ENCODE data around the gene NRIP1. TPM values are rescaled to one million over a fixed set of nuclear protein-coding genes. Genes with fewer than 3 reads are reported as not detected.

NRIP1 gene
- total RNA-seq, 2 experiments from 2014 or later, result 22.7 to 27.3 TPM

- no peaks in the 10 kb centered on the region for H3K36me3 Mint-ChIP-seq
- DNase-seq (no peak), ATAC-seq (ENCODE audit: low read depth) (no peak)
- H3K27me3 Mint-ChIP-seq, result no peaks in the 10 kb centered on the region
- peak overlapping the region; percentile 87 for H3K4me3 Mint-ChIP-seq
- H3K9me3 Mint-ChIP-seq, result no peaks in the 10 kb centered on the region
- POLR2A ChIA-PET, result no interaction called here
- peaks cover 53% of the 10 kb centered on the region for H3K4me1 Mint-ChIP-seq
- H3K27ac Mint-ChIP-seq, result no peak overlapping the region
Observed at GRCh38 chr21:15061747-15062605, 2.8 kb downstream of the NRIP1 start.

- Mint-ChIP-seq H3K27me3 (no peaks in the 10 kb centered on the region), H3K4me1 (peaks cover 58% of the 10 kb centered on the region), H3K27ac (peak overlapping the region; percentile 44), H3K36me3 (no peaks in the 10 kb centered on the region), H3K9me3 (no peaks in the 10 kb centered on the region), H3K4me3 (peak overlapping the region; percentile 55)
- DNase-seq (no peak), ATAC-seq (ENCODE audit: low read depth) (no peak)
- POLR2A ChIA-PET, result no interaction called here
Observed at GRCh38 chr21:15061279-15061678, 3.5 kb downstream of the NRIP1 start.

- POLR2A ChIA-PET, result no interaction called here
- no peaks in the 10 kb centered on the region for H3K36me3 Mint-ChIP-seq
- H3K9me3 Mint-ChIP-seq, result no peaks in the 10 kb centered on the region
- peak overlapping the region; percentile 55 for H3K4me3 Mint-ChIP-seq
- H3K27ac Mint-ChIP-seq, result peak overlapping the region; percentile 0
- DNase-seq, result no peak
- peaks cover 57% of the 10 kb centered on the region for H3K4me1 Mint-ChIP-seq
- ATAC-seq (ENCODE audit: low read depth), result no peak
- no peaks in the 10 kb centered on the region for H3K27me3 Mint-ChIP-seq
Observed at GRCh38 chr21:15060543-15061175, 4.1 kb downstream of the NRIP1 start.

- Mint-ChIP-seq H3K27ac (no peak overlapping the region), H3K9me3 (no peaks in the 10 kb centered on the region), H3K4me1 (peaks cover 63% of the 10 kb centered on the region), H3K4me3 (no peak overlapping the region), H3K27me3 (no peaks in the 10 kb centered on the region), H3K36me3 (no peaks in the 10 kb centered on the region)
- POLR2A ChIA-PET, result no interaction called here
- no peak for ATAC-seq (ENCODE audit: low read depth)
- DNase-seq, result no peak
Observed at GRCh38 chr21:15059397-15059796, 5.4 kb downstream of the NRIP1 start.

GRCh38 chr21:15058854-15059263 is 5.9 kb downstream of the NRIP1 start:
- H3K9me3 Mint-ChIP-seq, result no peaks in the 10 kb centered on the region
- peaks cover 68% of the 10 kb centered on the region for H3K4me1 Mint-ChIP-seq
- POLR2A ChIA-PET, result no interaction called here
- no peaks in the 10 kb centered on the region for H3K36me3 Mint-ChIP-seq
- no peak for DNase-seq
- H3K4me3 Mint-ChIP-seq, result peak overlapping the region; percentile 80
- no peaks in the 10 kb centered on the region for H3K27me3 Mint-ChIP-seq
- H3K27ac Mint-ChIP-seq, result peak overlapping the region; percentile 76
- peak; percentile 50 for ATAC-seq (ENCODE audit: low read depth)

GRCh38 chr21:15057285-15057684 is 7.5 kb downstream of the NRIP1 start:
- POLR2A ChIA-PET, result interaction anchor here (8.0 kb wide), 1 partner anchor 8 kb away, joined by 50 read pairs; the partner anchor contains the start of gene NRIP1
- Mint-ChIP-seq H3K36me3 (no peaks in the 10 kb centered on the region), H3K4me3 (peak overlapping the region; percentile 71), H3K9me3 (no peaks in the 10 kb centered on the region), H3K27ac (peak overlapping the region; percentile 48), H3K4me1 (peaks cover 65% of the 10 kb centered on the region), H3K27me3 (no peaks in the 10 kb centered on the region)
- ATAC-seq (ENCODE audit: low read depth), result peak; percentile 25
- no peak for DNase-seq

- Mint-ChIP-seq H3K9me3 (no peaks in the 10 kb centered on the region), H3K36me3 (no peaks in the 10 kb centered on the region), H3K27ac (no peak overlapping the region), H3K4me3 (no peak overlapping the region), H3K27me3 (no peaks in the 10 kb centered on the region), H3K4me1 (peaks cover 68% of the 10 kb centered on the region)
- POLR2A ChIA-PET, result interaction anchor here (8.0 kb wide), 1 partner anchor 11 kb away, joined by 50 read pairs; the partner anchor contains the start of gene NRIP1
- DNase-seq (no peak), ATAC-seq (ENCODE audit: low read depth) (no peak)
Observed at GRCh38 chr21:15054606-15055239, 10.1 kb downstream of the NRIP1 start.

GRCh38 chr21:15054089-15054488 is 10.7 kb downstream of the NRIP1 start:
- Mint-ChIP-seq H3K36me3 (no peaks in the 10 kb centered on the region), H3K4me1 (peaks cover 65% of the 10 kb centered on the region), H3K27me3 (no peaks in the 10 kb centered on the region), H3K4me3 (no peak overlapping the region), H3K27ac (no peak overlapping the region), H3K9me3 (no peaks in the 10 kb centered on the region)
- POLR2A ChIA-PET, result interaction anchor here (8.0 kb wide), 1 partner anchor 11 kb away, joined by 50 read pairs; the partner anchor contains the start of gene NRIP1
- DNase-seq (no peak), ATAC-seq (ENCODE audit: low read depth) (no peak)

- Mint-ChIP-seq H3K27me3 (no peaks in the 10 kb centered on the region), H3K4me3 (no peak overlapping the region), H3K27ac (no peak overlapping the region), H3K36me3 (no peaks in the 10 kb centered on the region), H3K4me1 (peaks cover 59% of the 10 kb centered on the region), H3K9me3 (no peaks in the 10 kb centered on the region)
- ATAC-seq (ENCODE audit: low read depth) (no peak), DNase-seq (no peak)
- POLR2A ChIA-PET, result interaction anchor here (8.0 kb wide), 1 partner anchor 12 kb away, joined by 50 read pairs; the partner anchor contains the start of gene NRIP1
Observed at GRCh38 chr21:15053500-15053899, 11.3 kb downstream of the NRIP1 start.

- Mint-ChIP-seq H3K27me3 (no peaks in the 10 kb centered on the region), H3K9me3 (no peaks in the 10 kb centered on the region), H3K36me3 (peaks cover 2% of the 10 kb centered on the region), H3K4me1 (peaks cover 53% of the 10 kb centered on the region), H3K27ac (peak overlapping the region; percentile 78), H3K4me3 (peak overlapping the region; percentile 76)
- ATAC-seq (ENCODE audit: low read depth) (no peak), DNase-seq (no peak)
- POLR2A ChIA-PET, result interaction anchor here (8.0 kb wide), 1 partner anchor 13 kb away, joined by 50 read pairs; the partner anchor contains the start of gene NRIP1
Observed at GRCh38 chr21:15052459-15052763, 12.4 kb downstream of the NRIP1 start.

GRCh38 chr21:15051644-15052458 is 12.9 kb downstream of the NRIP1 start:
- H3K36me3 Mint-ChIP-seq, result peaks cover 6% of the 10 kb centered on the region
- H3K9me3 Mint-ChIP-seq, result peaks cover 2% of the 10 kb centered on the region
- DNase-seq (no peak), ATAC-seq (ENCODE audit: low read depth) (peak; percentile 56)
- no peaks in the 10 kb centered on the region for H3K27me3 Mint-ChIP-seq
- H3K4me1 Mint-ChIP-seq, result peaks cover 50% of the 10 kb centered on the region
- H3K27ac Mint-ChIP-seq, result peak overlapping the region; percentile 78
- H3K4me3 Mint-ChIP-seq, result peak overlapping the region; percentile 76
- POLR2A ChIA-PET, result interaction anchor here (1.2 to 8.0 kb wide), 2 partner anchors 13 to 18 kb away, joined by 3 to 50 read pairs; partner anchors contain the start of gene NRIP1

- Mint-ChIP-seq H3K36me3 (peaks cover 16% of the 10 kb centered on the region), H3K4me3 (peak overlapping the region; percentile 76), H3K9me3 (peaks cover 10% of the 10 kb centered on the region), H3K27me3 (no peaks in the 10 kb centered on the region), H3K27ac (peak overlapping the region; percentile 22), H3K4me1 (peaks cover 44% of the 10 kb centered on the region)
- POLR2A ChIA-PET, result interaction anchor here (1.2 to 8.0 kb wide), 2 partner anchors 15 to 17 kb away, joined by 3 to 50 read pairs; partner anchors contain the start of gene NRIP1
- DNase-seq (no peak), ATAC-seq (ENCODE audit: low read depth) (peak; percentile 30)
Observed at GRCh38 chr21:15050568-15051377, 14.0 kb downstream of the NRIP1 start.

Data from activated naive CD8-positive, alpha-beta T cell treated with anti-CD3 and anti-CD28 coated beads, Interleukin-2, amount 10 ng/mL, durations not matched to agents 7 days and 5 days (primary cell).